K562 (cell line): Measurements from ENCODE around the gene TRPM4. TPM values are rescaled to one million over a fixed set of nuclear protein-coding genes. Genes with fewer than 3 reads are reported as not detected.

Experiments
- C11orf30 ChIP-seq: fragments of 450-650 bp; IDR thresholded peaks from 2 replicates; pipeline ENCODE4 v1.6.1; 2016; ENCODE audit warnings: low read depth, mild to moderate bottlenecking
- CCNT2 ChIP-seq: IDR thresholded peaks from 2 replicates; pipeline ENCODE4 v1.6.1; 2011; ENCODE audit warnings: borderline replicate concordance, low read depth, mild to moderate bottlenecking, moderate library complexity, mixed read lengths, low read length; ENCODE audit not compliant: insufficient read length; ENCODE audit errors: extremely low read depth
- CHD2 ChIP-seq: IDR thresholded peaks from 2 replicates; pipeline ENCODE4 v1.6.1; 2011; ENCODE audit warnings: low read depth, low read length
- E2F1 ChIP-seq: sonication (generic); formaldehyde crosslinking; IDR thresholded peaks from 2 replicates; pipeline ENCODE4 v1.8.1; 2023; ENCODE audit warnings: mild to moderate bottlenecking, missing genetic modification reagents, moderate library complexity
- ELF2 ChIP-seq: fragments of 250-450 bp; sonication (Bioruptor Pico); IDR thresholded peaks from 2 replicates; pipeline ENCODE4 v1.5.0; 2021; ENCODE audit warnings: mild to moderate bottlenecking
- FOXP4 ChIP-seq: sonication (generic); formaldehyde crosslinking; IDR thresholded peaks from 2 replicates; pipeline ENCODE4 v1.8.0; 2022; ENCODE audit warnings: mild to moderate bottlenecking, missing genetic modification reagents, borderline replicate concordance
- GATAD2A ChIP-seq: fragments of 450-650 bp; IDR thresholded peaks from 2 replicates; pipeline ENCODE4 v1.6.1; 2017
- JUN ChIP-seq, 2 experiments: sonication (generic) in 1 of 2; formaldehyde crosslinking in 1 of 2; IDR thresholded peaks; 2 replicates each; pipeline versions ENCODE4 v1.6.1 to v1.8.0; 2012 to 2022; ENCODE audit warnings: borderline replicate concordance in 2 of 2, mild to moderate bottlenecking in 2 of 2, improper control_type of control experiment in 1 of 2, low read depth in 1 of 2, low read length in 1 of 2, missing genetic modification reagents in 1 of 2
- KLF10 ChIP-seq: fragments of 250-450 bp; sonication (Bioruptor Pico); IDR thresholded peaks from 2 replicates; pipeline ENCODE4 v1.6.1; 2021; ENCODE audit warnings: matching md5 sums
- MAFK ChIP-seq: IDR thresholded peaks from 2 replicates; pipeline ENCODE4 v1.6.1; 2011; ENCODE audit warnings: low read length, improper control_type of control experiment
- MAX ChIP-seq: sonication (generic); formaldehyde crosslinking; IDR thresholded peaks from 2 replicates; pipeline ENCODE4 v1.9.0; 2022; ENCODE audit warnings: mild to moderate bottlenecking, missing genetic modification reagents
- ZNF143 ChIP-seq: sonication (generic); formaldehyde crosslinking; IDR thresholded peaks from 2 replicates; pipeline ENCODE4 v1.9.0; 2022; ENCODE audit warnings: mild to moderate bottlenecking, missing genetic modification reagents
- ZNF175 ChIP-seq: fragments of 200-800 bp; sonication (Bioruptor generic); IDR thresholded peaks from 2 replicates; pipeline ENCODE4 v1.6.1; 2016; ENCODE audit warnings: low read depth, mild to moderate bottlenecking, missing genetic modification characterization, missing compliant biosample characterization
- ZNF668 ChIP-seq: fragments of 250-450 bp; sonication (Bioruptor Pico); IDR thresholded peaks from 2 replicates; pipeline ENCODE4 v1.8.0; 2022; ENCODE audit warnings: mild to moderate bottlenecking, inconsistent platforms
- ZNF780A ChIP-seq: fragments of 250-450 bp; sonication (Bioruptor Pico); IDR thresholded peaks from 2 replicates; pipeline ENCODE4 v1.5.0; 2021; ENCODE audit warnings: mild to moderate bottlenecking
- polyA plus RNA-seq, 8 experiments: library from polyadenylated mRNA; depleted of rRNA in 4 of 8; stranded (reverse) in 5 of 8; unstranded in 3 of 8; fragments of >200 nt; fragmentation: Nextera tagmentation in 2 of 8; fragmentation: Illumina TruSeq in 1 of 8; extraction: Ambion mirVana in 2 of 8; extraction: Trizol in 1 of 8; gene quantifications; 2 replicates each; pipeline versions ENCODE4 v1.2.1 to v1.2.3, GENCODE V29; 2011 to 2014; ENCODE audit warnings: inconsistent platforms in 1 of 8, missing spikeins in 1 of 8
- total RNA-seq, 7 experiments: library from RNA; depleted of rRNA in 6 of 7; stranded (reverse); fragments of >200 nt in 6 of 7; fragmentation: Illumina TruSeq in 2 of 7; extraction: Trizol in 2 of 7; gene quantifications; 2 replicates each; pipeline versions ENCODE4 v1.2.1 to v1.2.3, GENCODE V29; 2011 to 2021; ENCODE audit warnings: low replicate concordance in 1 of 7
- TF ChIP-seq, protein P1 (sequence below): fragments of 250-450 bp; sonication (Bioruptor Pico); IDR thresholded peaks from 2 replicates; pipeline ENCODE4 v1.5.1; 2021; ENCODE audit warnings: mild to moderate bottlenecking
- TF ChIP-seq, protein P2 (sequence below): fragments of 250-450 bp; sonication (Bioruptor Pico); IDR thresholded peaks from 2 replicates; pipeline ENCODE4 v1.5.0; 2021
- TF ChIP-seq, protein P3 (sequence below): conservative IDR thresholded peaks from 2 replicates; pipeline ENCODE4 v1.6.1; 2011; ENCODE audit warnings: low read depth, mild to moderate bottlenecking, low read length; ENCODE audit not compliant: control insufficient read depth

The TRPM4 gene
- total and polyA plus RNA-seq, 9 of the 15 experiments (the other 6 are each of a cell fraction or from before 2014, with no cell fraction given), result 6.5 to 45.4 (median 15.2) TPM

GRCh38 chr19:49129238-49129583 is 28.4 kb upstream of the TRPM4 start (continued):
- TF ChIP-seq, protein P1, sequence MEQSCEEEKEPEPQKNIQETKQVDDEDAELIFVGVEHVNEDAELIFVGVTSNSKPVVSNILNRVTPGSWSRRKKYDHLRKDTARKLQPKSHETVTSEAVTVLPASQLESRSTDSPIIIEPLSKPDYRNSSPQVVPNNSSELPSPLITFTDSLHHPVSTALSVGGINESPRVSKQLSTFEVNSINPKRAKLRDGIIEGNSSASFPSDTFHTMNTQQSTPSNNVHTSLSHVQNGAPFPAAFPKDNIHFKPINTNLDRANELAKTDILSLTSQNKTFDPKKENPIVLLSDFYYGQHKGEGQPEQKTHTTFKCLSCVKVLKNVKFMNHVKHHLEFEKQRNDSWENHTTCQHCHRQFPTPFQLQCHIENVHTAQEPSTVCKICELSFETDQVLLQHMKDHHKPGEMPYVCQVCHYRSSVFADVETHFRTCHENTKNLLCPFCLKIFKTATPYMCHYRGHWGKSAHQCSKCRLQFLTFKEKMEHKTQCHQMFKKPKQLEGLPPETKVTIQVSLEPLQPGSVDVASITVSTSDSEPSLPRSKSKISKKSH (CRISPR knock-in tag), result no peak
- no peak for TF ChIP-seq CHD2
- TF ChIP-seq MAFK, result no peak
- TF ChIP-seq, protein P2, sequence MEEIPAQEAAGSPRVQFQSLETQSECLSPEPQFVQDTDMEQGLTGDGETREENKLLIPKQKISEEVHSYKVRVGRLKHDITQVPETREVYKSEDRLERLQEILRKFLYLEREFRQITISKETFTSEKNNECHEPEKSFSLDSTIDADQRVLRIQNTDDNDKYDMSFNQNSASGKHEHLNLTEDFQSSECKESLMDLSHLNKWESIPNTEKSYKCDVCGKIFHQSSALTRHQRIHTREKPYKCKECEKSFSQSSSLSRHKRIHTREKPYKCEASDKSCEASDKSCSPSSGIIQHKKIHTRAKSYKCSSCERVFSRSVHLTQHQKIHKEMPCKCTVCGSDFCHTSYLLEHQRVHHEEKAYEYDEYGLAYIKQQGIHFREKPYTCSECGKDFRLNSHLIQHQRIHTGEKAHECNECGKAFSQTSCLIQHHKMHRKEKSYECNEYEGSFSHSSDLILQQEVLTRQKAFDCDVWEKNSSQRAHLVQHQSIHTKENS, result no peak
- peak; percentile 25 for TF ChIP-seq CCNT2
- TF ChIP-seq E2F1 (CRISPR knock-in tag), result no peak
- no peak for TF ChIP-seq ZNF175 (CRISPR knock-in tag)
- TF ChIP-seq MAX (CRISPR knock-in tag), result peak; percentile 75
- TF ChIP-seq ZNF668 (CRISPR knock-in tag), result no peak
- no peak for TF ChIP-seq ZNF143 (CRISPR knock-in tag)
- no peak for TF ChIP-seq KLF10 (CRISPR knock-in tag)
- no peak for TF ChIP-seq ELF2 (CRISPR knock-in tag)
- TF ChIP-seq, protein P3, sequence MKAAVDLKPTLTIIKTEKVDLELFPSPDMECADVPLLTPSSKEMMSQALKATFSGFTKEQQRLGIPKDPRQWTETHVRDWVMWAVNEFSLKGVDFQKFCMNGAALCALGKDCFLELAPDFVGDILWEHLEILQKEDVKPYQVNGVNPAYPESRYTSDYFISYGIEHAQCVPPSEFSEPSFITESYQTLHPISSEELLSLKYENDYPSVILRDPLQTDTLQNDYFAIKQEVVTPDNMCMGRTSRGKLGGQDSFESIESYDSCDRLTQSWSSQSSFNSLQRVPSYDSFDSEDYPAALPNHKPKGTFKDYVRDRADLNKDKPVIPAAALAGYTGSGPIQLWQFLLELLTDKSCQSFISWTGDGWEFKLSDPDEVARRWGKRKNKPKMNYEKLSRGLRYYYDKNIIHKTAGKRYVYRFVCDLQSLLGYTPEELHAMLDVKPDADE, result 0 out of 2 replicates have a peak, but pooled peaks have one; percentile 28
- no peak for TF ChIP-seq FOXP4 (CRISPR knock-in tag)
- no peak for TF ChIP-seq C11orf30
- TF ChIP-seq ZNF780A (CRISPR knock-in tag), result no peak
- peak; percentile 8; the same call in 1 of the 2 replicates for TF ChIP-seq JUN (IDR thresholded peaks at IDR 0.05; ENCODE audit: borderline replicate concordance, low read depth, low read length)
- TF ChIP-seq JUN (CRISPR knock-in tag; IDR thresholded peaks at IDR 0.05; ENCODE audit: borderline replicate concordance), result no peak
- TF ChIP-seq GATAD2A, result no peak
